Neuron (in vitro differentiated cells): ENCODE results near the gene LDOC1.
A peak's percentile ranks its signal among the peaks of the same experiment; 100 is the strongest.
"Not testable (repeated sequence)": the region's sequence is repeated elsewhere in the genome, so short reads cannot be mapped to it uniquely, and the experiment has no call there.

ENCODE experiments used
- H2AFZ ChIP-seq: one replicate; pipeline ENCODE4 v1.6.1; 2013; ENCODE audit warnings: low read depth, mild to moderate bottlenecking, inconsistent platforms, low read length, moderate library complexity
- H3K27me3 ChIP-seq: one replicate; pipeline ENCODE4 v1.6.1; 2013; ENCODE audit warnings: low read length; ENCODE audit not compliant: insufficient read depth
- H3K36me3 ChIP-seq: one replicate; pipeline ENCODE4 v1.6.1; 2013; ENCODE audit warnings: low read length; ENCODE audit not compliant: insufficient read depth
- H3K4me1 ChIP-seq: one replicate; pipeline ENCODE4 v1.6.1; 2013; ENCODE audit warnings: low read length; ENCODE audit not compliant: insufficient read depth
- H3K4me3 ChIP-seq: 2 replicates; pipeline ENCODE4 v1.5.1; 2013; ENCODE audit warnings: mild to moderate bottlenecking, low read length, moderate library complexity
- H3K9me3 ChIP-seq: one replicate; pipeline ENCODE4 v1.6.1; 2013; ENCODE audit warnings: low read length

Gene LDOC1

DNA sequence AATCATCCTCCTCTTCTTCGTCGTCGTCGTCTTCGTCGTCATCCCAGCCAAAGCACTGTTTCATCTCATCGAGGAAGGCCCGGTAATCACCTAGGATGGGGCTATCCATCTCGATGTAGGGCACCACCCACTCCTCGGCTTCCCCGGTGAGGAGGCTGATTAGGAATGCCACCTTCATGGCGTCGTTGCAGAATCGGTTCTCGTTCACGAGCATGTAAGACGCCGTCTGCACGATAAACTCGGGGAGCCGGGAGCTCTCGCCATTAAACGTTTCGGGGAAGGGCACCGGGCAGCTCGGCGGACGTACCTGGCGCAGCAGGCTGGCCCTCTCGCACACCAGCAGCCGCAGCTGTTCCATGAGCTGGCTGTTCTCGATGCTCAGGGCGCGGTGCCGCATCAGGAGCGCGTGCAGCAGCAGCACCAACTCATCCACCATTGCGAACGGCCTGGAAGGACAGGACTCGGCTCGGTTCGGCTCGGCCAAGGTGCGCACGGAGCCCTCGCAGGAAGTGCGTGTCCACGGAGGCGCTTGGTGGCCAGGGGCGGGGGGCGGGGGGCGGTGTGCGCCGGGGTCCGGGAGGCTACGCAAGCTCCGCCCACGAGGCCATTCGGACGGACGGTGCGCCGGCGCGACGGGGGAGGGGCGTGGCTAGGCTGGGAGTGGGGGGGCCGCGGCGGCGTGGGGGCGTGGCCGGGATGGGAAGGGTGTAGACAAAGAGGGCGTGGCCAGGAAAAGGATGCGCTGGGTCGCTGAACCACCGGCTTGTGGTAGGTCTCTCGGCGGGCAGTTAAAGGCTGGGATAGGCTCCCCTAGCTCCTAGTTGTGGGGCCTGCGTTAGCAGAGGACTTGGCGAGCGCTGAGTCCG, at the start of gene LDOC1:
LDOC1 (minus strand) TSS at position 544 of the 866 bp plus-strand sequence; CDS start at position 436, 108 bp downstream.
- no peaks in the 10 kb centered on the region for H3K4me1 ChIP-seq
- H3K27me3 ChIP-seq, result no peaks in the 10 kb centered on the region
- no peaks in the 10 kb centered on the region for H3K36me3 ChIP-seq

DNA sequence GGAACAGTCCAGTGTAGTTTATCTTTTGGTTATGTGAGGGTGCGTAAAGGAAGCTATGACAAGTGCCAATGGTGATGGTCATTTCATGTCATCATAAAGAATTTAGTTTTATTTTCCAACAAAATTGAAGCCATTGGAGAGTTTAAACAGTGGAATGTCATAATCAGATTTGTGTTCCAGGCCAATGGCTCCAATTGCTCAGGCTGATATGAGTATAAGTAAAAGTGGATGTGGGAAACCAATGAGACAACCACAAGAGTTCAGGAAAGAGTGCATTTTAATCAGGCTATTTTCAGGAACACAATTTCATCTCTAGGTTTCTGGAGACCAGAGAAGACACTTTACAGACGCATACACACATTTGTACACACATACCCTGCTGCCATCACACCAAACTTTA, 44.7 kb upstream of the LDOC1 start:
- Histone ChIP-seq H3K4me3 (no peak overlapping the region), H3K36me3 (no peaks in the 10 kb centered on the region), H3K9me3 (no peaks in the 10 kb centered on the region), H2AFZ (no peak overlapping the region), H3K27me3 (no peaks in the 10 kb centered on the region), H3K4me1 (no peaks in the 10 kb centered on the region)

More for the DNA sequence above, at the start of gene LDOC1:
- peak within 1 kb of the TSS; percentile 62 for H3K4me3 ChIP-seq
- H2AFZ ChIP-seq, result peak within 1 kb of the TSS; percentile 74
- no peaks in the 10 kb centered on the region for H3K9me3 ChIP-seq

DNA sequence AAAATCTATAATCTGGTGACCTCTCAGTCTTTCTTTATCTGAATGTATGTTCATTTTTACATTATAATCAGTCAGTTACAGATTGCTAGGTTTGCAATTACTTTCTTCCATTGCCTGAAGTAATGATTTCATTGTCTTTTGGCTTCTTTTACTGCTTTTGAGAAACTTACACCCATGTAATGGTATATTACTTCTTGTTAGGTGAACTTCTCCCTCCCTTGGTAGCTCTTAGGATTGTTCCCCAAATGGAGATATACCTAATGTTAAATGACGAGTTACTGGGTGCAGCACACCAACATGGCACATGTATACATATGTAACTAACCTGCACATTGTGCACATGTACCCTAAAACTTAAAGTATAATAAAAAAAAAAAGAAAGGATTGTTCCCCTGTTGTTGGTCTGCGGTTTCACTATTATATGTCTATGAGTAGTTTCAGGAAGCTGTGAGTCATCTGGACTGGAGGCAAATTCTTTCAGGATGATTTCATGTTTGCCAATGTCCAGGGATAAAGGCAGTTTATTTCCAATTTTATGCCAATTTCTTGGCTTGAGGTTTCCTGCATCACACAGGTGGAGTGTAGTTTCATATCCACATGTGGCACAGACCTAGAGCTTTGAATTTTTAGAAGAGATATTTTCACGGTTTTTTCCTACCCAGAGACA, 43.5 kb upstream of the LDOC1 start:
- H3K36me3 ChIP-seq, result no peaks in the 10 kb centered on the region
- no peaks in the 10 kb centered on the region for H3K4me1 ChIP-seq
- no peaks in the 10 kb centered on the region for H3K9me3 ChIP-seq
- H3K4me3 ChIP-seq, result no peak overlapping the region
- no peak overlapping the region for H2AFZ ChIP-seq
- no peaks in the 10 kb centered on the region for H3K27me3 ChIP-seq

DNA sequence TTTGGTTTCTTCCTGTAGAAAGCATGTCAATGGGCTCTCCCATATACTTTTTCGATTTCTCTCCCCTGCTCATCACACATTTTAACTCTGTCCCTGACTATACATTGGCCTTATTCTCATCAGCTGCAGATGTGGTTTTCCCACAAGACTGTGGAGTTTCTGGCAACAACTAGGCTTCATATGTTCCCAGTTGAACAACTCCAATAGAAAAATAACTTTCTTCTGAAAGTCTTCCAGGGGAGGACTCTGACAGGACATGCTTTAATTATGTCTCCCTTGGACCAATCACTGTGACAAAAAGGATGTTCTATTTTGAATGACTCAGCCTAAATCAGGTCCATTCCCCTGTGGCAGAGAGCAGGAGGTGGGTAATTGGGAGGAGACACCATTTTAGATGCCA, 37.3 kb upstream of the LDOC1 start:
- Histone ChIP-seq H3K9me3 (no peaks in the 10 kb centered on the region), H3K4me3 (no peak overlapping the region), H3K4me1 (no peaks in the 10 kb centered on the region), H2AFZ (no peak overlapping the region), H3K27me3 (no peaks in the 10 kb centered on the region), H3K36me3 (no peaks in the 10 kb centered on the region)

DNA sequence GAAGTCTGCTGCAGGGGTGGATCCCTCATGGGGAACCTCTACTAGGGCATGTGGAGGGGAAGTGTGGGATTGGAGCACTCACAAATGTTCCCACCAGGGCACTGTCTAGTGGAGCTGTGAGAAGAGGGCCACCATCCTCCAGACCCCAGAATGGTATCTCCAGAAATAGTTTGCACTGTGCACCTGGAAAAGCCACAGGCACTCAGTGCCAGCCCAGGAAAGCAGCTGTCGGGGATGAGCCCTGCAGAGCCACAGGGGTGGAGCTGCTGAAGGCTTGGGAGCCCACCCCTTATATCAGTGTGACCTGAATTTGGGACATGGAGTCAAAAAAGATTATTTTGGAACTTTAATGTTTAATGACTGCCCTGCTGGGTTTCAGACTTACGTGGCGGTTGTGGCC, 25.0 kb upstream of the LDOC1 start:
- H3K4me1 ChIP-seq, result no peaks in the 10 kb centered on the region
- H3K36me3 ChIP-seq, result no peaks in the 10 kb centered on the region
- no peak overlapping the region for H2AFZ ChIP-seq
- H3K9me3 ChIP-seq, result no peaks in the 10 kb centered on the region
- H3K27me3 ChIP-seq, result no peaks in the 10 kb centered on the region
- H3K4me3 ChIP-seq, result no peak overlapping the region

DNA sequence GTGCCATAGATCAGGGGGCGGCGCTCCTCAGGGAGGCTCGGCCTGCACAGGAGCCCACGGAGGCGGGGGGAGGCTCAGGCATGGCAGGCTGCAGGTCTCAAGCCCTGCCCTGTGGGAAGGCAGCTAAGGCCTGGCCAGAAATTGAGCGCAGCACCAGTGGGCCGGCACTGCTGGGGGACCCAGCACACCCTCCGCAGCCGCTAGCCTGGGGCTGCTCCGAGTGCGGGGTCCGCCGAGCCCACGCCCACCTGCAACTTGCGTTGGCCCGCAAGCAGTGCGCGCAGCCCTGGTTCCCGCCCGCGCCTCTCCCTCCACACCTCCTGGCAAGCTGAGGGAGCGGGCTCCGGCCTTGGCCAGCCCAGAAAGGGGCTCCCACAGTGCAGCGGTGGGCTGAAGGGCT, 11.6 kb upstream of the LDOC1 start:
- not testable (repeated sequence) for H3K36me3 ChIP-seq, H3K27me3 ChIP-seq, H2AFZ ChIP-seq, H3K4me3 ChIP-seq, H3K9me3 ChIP-seq, H3K4me1 ChIP-seq

DNA sequence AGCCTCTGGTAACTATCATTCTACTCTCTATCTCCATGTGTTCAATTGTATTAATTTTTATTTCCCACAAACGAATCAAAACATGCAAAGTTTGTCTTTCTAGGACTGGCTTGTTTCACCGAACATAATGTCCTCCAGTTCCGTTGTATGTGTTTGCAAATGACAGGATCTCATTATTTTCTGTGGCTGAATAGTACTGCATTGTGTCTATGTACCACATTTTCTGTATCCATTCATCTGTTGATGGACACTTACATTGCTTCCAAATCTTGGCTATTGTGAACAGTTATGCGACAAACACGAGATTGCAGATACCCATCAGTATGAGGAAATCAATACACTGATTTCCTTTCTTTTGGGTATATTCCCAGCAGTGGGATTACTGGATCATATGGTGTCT, 8.4 kb upstream of the LDOC1 start:
- Histone ChIP-seq H3K4me3 (no peak overlapping the region), H3K9me3 (no peaks in the 10 kb centered on the region), H3K4me1 (no peaks in the 10 kb centered on the region), H3K27me3 (no peaks in the 10 kb centered on the region), H2AFZ (no peak overlapping the region), H3K36me3 (no peaks in the 10 kb centered on the region)

DNA sequence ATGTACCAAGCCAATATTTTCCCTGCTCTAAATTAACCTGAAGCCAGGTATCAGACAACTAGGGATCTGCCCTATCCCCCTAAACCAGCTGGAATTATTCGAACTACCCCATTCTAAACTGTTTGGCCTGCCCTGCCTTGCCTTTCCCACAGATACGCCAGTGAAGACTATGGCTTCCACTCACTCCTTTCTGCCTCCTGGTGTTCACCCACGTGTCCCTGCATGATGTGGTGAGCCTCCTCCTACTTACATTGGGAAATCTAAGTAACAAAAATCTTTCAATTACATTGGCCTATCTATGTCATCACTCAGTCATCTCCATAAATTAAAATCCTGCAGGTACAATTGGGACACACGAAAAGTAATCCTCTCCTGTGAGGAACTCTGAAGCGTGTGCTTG, 6.1 kb upstream of the LDOC1 start:
- Histone ChIP-seq H3K27me3 (no peaks in the 10 kb centered on the region), H3K36me3 (no peaks in the 10 kb centered on the region), H3K4me3 (no peak overlapping the region), H2AFZ (no peak overlapping the region), H3K9me3 (no peaks in the 10 kb centered on the region), H3K4me1 (no peaks in the 10 kb centered on the region)

DNA sequence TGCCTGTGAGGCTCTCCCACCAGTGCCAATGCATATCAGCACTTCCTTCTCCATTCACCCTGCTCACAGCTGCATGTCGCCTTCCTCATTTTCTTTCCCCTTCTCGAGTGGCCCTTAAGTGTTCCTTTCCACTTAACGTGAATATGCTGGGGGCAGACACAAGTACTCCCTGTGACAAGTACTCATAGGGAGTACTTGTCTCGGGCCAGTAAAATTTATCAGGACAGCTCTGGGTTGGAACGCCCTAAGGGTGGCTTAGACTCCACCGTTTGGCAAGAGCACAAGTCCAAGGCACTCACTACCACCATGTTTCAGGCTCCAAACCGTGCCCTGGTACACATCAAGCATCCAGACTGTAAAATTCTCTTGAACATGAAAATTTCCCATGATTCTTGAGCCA, 3.9 kb upstream of the LDOC1 start:
- H3K36me3 ChIP-seq, result no peaks in the 10 kb centered on the region
- H3K27me3 ChIP-seq, result no peaks in the 10 kb centered on the region
- no peak overlapping the region for H2AFZ ChIP-seq
- H3K9me3 ChIP-seq, result no peaks in the 10 kb centered on the region
- no peak overlapping the region for H3K4me3 ChIP-seq
- no peaks in the 10 kb centered on the region for H3K4me1 ChIP-seq

DNA sequence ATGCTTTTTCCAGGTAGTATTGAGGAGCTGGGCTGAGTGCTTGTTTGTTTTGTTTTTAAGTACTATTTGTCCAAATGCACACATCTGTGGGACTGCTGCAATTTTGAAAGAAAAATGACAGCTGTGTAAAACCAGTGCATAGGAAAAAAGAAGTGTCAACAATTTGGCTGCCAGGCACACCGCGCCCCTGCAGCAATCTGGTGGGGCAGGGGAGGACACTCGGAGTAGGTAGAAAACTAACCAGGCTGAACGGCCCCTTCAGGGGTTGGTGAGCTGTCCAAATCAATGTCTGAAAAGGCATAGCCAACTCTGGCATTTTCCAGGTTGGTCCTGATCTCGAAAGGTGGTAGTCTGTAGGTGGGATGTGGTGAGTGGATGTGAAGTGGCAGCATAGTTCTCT, 1.1 kb downstream of the LDOC1 start:
- H3K27me3 ChIP-seq, result no peaks in the 10 kb centered on the region
- peak overlapping the region; percentile 74 for H2AFZ ChIP-seq
- H3K4me1 ChIP-seq, result no peaks in the 10 kb centered on the region
- H3K36me3 ChIP-seq, result no peaks in the 10 kb centered on the region
- H3K4me3 ChIP-seq, result peak overlapping the region; percentile 62
- H3K9me3 ChIP-seq, result no peaks in the 10 kb centered on the region

DNA sequence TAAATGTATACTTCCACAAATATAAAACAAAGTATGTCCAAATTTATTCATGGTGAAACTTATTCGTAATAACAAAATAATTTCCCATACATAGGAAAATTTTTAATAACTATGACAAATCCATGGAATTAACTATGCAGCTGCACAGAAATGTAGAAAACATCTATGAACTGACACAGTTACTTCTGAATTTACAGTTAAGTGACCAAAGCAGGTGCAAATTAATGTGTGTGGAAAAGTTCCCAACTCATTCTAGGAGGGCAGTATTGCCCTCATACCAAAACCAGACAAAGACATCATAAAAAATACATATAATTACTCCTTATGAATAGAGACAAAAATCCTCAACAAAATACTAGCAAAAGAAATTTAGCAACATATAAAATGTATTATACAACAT, 12.5 kb downstream of the LDOC1 start:
- Histone ChIP-seq H3K9me3 (no peaks in the 10 kb centered on the region), H3K27me3 (no peaks in the 10 kb centered on the region), H3K4me1 (no peaks in the 10 kb centered on the region), H3K4me3 (no peak overlapping the region), H3K36me3 (no peaks in the 10 kb centered on the region), H2AFZ (no peak overlapping the region)

DNA sequence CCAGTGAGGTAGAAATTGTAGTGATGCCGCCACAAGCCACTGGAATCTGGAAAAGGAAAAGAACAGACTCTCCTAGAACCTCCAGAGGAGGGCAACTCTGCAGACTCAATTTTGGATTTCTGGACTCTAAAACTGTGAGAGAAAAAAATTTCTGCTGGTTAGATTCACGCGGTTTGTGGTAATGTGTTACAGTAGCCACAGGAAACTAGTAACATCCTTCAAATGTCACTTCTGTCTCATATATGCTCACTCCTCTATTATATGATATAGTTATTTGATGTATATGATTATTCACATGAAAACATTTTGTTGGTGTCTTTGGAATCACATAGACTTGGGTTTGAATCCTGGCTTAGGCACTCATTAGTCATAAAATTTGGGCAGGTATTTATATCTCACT, 18.8 kb downstream of the LDOC1 start:
- Histone ChIP-seq H3K36me3 (no peaks in the 10 kb centered on the region), H2AFZ (no peak overlapping the region), H3K9me3 (no peaks in the 10 kb centered on the region), H3K27me3 (no peaks in the 10 kb centered on the region), H3K4me1 (no peaks in the 10 kb centered on the region), H3K4me3 (no peak overlapping the region)

DNA sequence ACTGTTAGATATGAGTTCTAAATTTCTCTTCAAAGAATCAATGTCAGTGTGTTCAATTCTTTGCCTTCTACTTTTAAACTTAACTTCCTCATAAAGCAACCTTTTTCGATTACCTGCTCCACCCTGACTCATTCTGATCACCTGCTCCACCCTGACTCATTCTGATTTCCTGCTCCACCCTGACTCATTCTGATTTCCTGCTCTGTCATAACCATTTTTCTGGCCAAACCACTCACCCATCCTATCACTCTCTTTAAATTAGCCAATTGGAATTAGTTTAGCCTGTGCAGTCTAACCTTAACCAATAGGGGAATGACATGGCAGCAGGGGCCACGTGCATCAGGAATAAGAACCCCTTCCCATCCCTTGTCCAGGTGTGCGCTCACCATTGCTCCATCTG, 21.7 kb downstream of the LDOC1 start:
- H3K9me3 ChIP-seq, H2AFZ ChIP-seq, H3K4me1 ChIP-seq, H3K4me3 ChIP-seq, H3K36me3 ChIP-seq, H3K27me3 ChIP-seq: not testable (repeated sequence)
